Jurkat, Clone E6-1 (cell line): ENCODE results near the gene PLCL2.
A peak's percentile ranks its signal among the peaks of the same experiment; 100 is the strongest.

ENCODE experiments used
- DNase-seq: peaks from one replicate; pipeline ENCODE4 v3.0.0-alpha.2; 2011; ENCODE audit warnings: low read depth, low spot score
- H3K4me3 ChIP-seq: 2 replicates; pipeline ENCODE4 v1.5.1; 2011; ENCODE audit warnings: mild to moderate bottlenecking, low read length, control low read depth, moderate library complexity

PLCL2 gene

GRCh38 chr3:16992198-16992597 is 107.4 kb downstream of the PLCL2 start:
- DNase-seq, result no peak

DNA sequence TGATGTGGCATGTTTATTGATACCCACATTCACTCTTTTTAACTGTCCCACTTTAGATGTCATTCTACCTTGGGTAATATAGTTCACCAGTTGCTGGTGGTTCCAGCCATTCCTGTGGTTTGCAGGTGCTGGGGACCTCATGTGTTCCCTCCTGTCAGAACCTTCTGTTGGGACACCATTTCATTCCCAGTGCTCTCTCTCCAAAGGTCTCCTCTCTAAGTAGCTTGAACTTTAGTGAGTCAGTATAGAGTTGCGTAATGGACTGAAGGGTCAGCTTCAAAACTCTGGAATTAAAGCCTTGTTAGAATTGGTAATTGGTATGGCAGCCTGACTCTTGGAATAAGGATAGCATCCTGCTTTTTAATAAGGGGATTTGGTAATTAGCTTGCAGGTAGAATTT is 108.5 kb downstream of the PLCL2 start:
- no peak overlapping the region for H3K4me3 ChIP-seq
- DNase-seq, result no peak

More at GRCh38 chr3:16992198-16992597, 107.4 kb downstream of the PLCL2 start:
- H3K4me3 ChIP-seq, result no peak overlapping the region

GRCh38 chr3:16994854-16995525 is 110.2 kb downstream of the PLCL2 start:
- H3K4me3 ChIP-seq, result no peak overlapping the region
- DNase-seq, result no peak

DNA sequence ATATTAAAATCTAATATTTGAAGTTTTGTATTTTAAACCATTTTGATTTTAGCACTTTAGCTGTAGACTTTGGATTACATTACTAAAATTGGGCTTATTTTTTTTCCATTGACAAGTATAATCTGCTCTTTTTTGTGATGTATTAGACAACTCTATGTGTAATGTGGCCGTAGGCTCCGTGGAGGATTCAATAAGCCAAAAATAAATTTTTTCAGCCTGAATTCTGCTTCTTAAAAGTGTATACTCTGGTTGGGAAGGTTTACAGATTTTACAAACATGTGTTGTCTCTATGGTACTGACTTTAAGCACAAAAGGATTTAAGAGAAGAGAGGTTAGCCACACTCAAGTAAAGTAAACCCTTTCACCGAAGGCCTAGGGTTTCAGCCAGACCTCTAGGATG is 110.8 kb downstream of the PLCL2 start:
- no peak for DNase-seq
- no peak overlapping the region for H3K4me3 ChIP-seq

GRCh38 chr3:16998236-16998923 is 113.6 kb downstream of the PLCL2 start:
- H3K4me3 ChIP-seq, result no peak overlapping the region
- DNase-seq, result no peak

- no peak overlapping the region for H3K4me3 ChIP-seq
- DNase-seq, result no peak
These were observed 114.4 kb downstream of the PLCL2 start for GRCh38 chr3:16999161-16999560.

DNA sequence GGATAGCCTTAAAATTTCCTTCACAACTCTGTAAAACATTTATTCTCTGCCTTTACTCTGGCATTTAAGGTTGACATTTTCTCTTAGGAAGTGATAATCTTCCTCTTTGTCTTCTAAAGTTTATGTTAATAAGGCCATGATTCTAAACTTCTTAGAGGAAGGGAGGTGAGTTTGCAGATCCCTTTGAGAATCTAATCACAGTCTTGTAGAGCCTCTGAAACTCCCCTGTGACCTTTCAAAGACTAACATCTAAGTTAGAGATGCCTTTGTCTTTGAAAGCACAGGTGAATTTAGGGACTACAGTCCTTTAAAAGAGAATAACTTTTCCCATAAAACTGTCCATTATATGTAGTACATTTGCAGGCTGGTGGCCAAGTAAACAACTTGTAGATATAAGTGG is 115.1 kb downstream of the PLCL2 start:
- no peak overlapping the region for H3K4me3 ChIP-seq
- DNase-seq, result no peak

- no peak for DNase-seq
These were observed 118.7 kb downstream of the PLCL2 start for GRCh38 chr3:17003457-17003856.

DNA sequence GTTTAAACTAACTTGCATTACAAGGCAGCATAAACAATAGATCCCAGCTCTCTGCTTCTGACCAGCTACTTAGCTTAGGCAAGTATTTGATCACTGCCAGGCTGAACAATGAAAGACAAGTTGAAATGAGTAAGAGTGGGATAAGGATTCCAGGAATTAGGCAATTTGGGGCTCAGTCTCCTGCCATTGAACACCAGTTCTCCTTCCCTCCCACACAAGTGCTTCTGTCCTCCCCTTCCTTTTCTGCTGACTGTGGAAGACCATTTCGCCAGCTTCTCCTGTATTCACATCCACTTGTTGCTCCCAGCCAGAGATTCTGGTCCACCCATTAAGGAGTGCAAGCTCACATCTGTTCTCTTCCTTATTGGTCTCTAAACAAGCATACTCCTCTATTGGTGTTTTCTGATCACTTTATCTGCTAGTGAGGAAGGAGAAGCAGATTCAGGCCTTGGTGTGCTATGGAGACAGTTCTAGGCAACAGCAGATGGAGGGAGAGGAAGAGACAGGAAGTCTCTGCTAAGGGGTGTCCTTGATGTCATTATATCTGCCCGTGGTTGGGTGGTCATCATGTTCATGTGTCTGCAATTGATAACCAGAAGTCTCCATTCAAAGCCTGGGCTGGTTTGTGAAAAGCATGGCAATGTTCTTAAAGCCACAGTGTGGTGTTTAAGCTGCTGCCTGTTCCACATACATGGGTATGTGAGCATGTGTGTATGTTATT is 121.5 kb downstream of the PLCL2 start:
- H3K4me3 ChIP-seq, result no peak overlapping the region
- peak; percentile 21 for DNase-seq

More at GRCh38 chr3:17003457-17003856, 118.7 kb downstream of the PLCL2 start:
- H3K4me3 ChIP-seq, result no peak overlapping the region

GRCh38 chr3:17007284-17007683 is 122.5 kb downstream of the PLCL2 start:
- no peak for DNase-seq
- no peak overlapping the region for H3K4me3 ChIP-seq

- no peak overlapping the region for H3K4me3 ChIP-seq
- no peak for DNase-seq
These were observed 125.1 kb downstream of the PLCL2 start for GRCh38 chr3:17009826-17010225.

GRCh38 chr3:17011728-17012338 is 127.1 kb downstream of the PLCL2 start:
- H3K4me3 ChIP-seq, result no peak overlapping the region
- DNase-seq, result no peak

DNA sequence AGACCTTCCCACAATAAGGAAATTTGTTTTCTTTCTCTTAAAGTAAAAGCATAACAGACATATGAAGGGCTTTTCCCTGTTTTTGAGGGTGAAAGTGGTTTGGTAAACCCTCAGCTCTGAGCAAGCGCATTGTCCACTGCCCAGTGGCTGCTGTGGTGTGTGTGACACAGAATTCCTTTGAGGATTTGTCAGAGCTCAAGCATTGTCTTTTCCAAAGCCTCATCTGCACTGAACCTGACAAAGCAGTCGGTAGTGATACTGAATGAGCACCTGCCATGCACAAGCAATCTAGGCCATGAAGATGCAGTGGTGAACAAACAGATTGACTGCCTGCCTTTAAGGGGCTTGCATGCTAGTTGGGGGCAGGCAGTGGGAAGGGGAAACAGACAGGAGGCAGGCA is 128.3 kb downstream of the PLCL2 start:
- DNase-seq, result no peak
- H3K4me3 ChIP-seq, result no peak overlapping the region

- no peak for DNase-seq
- no peak overlapping the region for H3K4me3 ChIP-seq
These were observed 128.8 kb downstream of the PLCL2 start for GRCh38 chr3:17013571-17013970.

DNA sequence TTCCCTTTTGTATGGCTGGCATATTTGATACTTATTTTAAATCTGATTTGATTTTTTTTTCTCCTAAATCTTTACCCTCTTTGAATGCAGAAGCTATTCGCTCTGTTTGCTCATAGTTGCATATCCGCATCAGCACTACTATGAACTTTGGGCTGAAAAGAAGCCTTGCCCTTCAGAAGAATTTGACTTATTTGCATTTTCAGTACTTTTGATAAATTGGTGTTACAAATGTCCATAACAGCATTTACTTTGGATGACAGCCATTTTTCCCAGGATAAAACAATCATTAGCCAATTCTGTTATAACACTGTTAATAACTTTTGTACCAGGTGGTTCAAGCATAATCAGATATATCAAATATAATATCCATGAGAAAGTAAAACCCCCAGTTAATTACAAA is 129.5 kb downstream of the PLCL2 start:
- DNase-seq, result no peak
- no peak overlapping the region for H3K4me3 ChIP-seq

DNA sequence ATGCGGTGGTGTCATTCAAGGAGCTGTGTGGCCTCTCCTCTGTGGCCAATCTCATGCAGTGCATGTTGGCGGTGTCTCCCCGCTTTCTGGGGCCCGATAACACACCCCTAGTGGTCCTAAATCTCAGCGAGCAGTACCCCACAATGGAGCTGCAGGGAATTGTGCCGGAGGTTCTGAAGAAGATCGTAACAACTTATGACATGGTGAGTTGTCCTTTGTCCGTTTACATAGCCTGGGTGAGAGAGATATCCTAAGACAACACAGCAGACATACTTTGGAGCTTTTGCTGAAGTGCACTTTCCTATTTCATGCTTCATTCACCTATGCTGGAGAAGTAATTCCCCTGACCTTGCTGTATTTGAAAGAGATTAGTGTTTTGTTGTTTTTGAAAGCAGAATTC is 130.0 kb downstream of the PLCL2 start:
- no peak overlapping the region for H3K4me3 ChIP-seq
- no peak for DNase-seq

DNA sequence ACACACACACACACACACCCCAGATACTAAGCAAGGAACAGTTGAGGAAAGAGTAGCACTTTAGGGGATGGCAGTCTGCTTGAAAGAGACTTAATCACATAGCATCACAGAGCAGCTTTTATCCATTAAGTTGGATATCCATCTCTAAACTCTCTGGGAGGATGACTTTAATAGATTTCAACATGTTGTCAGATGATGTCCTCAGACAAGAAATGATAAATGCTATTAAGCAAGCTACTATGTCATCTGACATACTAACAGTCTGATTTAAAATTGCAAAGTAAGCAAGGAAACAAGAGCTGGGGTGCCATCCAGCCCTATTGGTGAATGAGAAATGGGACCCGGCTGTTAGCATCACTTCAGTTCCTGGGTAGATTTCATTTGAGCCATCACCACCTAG is 136.9 kb downstream of the PLCL2 start:
- no peak for DNase-seq
- no peak overlapping the region for H3K4me3 ChIP-seq

DNA sequence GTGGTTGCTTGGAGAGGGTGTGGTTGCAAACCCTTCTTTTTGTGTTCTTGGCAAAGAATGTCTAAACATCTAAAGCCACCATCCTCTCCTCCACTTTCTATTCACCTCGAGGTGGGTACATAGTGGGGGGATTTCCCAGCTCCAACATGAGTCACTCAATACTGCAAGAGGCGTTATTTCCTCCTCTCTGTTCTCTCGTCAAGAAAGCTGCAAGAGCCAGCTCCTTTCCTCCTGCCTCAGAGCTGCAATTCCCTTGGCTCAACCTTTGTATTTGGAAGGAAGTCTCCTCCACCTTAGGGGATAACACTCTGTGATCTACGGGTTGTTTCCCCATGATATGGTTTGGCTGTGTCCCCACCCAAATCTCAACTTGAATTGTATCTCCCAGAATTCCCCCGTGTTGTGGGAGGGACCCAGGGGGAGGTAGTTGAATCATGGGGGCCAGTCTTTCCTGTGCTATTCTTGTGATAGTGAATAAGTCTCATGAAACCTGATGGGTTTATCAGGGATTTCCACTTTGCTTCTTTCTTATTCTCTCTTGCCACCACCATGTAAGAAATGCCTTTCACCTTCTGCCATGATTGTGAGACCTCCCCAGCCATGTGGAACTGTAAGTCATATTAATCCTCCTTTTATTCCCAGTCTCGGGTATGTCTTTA is 138.4 kb downstream of the PLCL2 start:
- DNase-seq, result no peak
- H3K4me3 ChIP-seq, result no peak overlapping the region

GRCh38 chr3:17025594-17026139 is 140.9 kb downstream of the PLCL2 start:
- no peak for DNase-seq
- no peak overlapping the region for H3K4me3 ChIP-seq
